ENCODE results near the gene GTF3A. TPM values are rescaled to one million over a fixed set of nuclear protein-coding genes. Genes with fewer than 3 reads are reported as not detected.
"Not testable (repeated sequence)": the region's sequence is repeated elsewhere in the genome, so short reads cannot be mapped to it uniquely, and the experiment has no call there.

The GTF3A gene
- 71.1 TPM for total RNA-seq

DNA sequence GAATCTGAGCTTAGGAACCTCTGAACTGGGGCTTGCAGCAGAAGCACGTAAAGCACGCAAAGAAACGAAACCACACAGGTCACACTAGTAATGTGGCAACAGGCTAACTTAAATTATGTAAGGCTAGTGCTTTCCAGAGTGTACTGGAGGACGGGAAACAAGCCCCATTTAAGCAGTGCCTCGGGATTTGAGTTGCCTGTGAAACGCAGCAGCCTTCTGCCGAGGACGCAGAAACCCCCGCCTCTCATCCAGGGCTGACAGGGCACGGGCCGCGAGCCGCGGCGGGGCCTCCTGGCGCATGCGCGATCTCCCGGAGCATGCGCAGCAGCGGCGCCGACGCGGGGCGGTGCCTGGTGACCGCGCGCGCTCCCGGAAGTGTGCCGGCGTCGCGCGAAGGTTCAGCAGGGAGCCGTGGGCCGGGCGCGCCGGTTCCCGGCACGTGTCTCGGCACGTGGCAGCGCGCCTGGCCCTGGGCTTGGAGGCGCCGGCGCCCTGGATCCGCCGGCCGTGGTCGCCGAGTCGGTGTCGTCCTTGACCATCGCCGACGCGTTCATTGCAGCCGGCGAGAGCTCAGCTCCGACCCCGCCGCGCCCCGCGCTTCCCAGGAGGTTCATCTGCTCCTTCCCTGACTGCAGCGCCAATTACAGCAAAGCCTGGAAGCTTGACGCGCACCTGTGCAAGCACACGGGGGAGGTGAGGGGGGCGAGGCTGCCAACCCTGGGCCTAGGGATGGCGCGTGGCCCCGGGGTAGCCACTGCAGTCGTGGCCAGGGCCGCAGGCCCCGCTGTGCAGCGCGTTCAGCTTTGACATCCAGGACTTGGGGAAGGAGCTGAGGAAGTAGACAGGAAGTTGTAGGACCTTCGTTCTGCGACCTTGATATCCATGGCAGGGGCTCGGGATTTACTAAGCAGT is at the start of gene GTF3A:
Gene GTF3A, plus strand, starts transcription at position 374 of the 912 bp plus-strand sequence.
- peak; percentile 85 for ATAC-seq

DNA sequence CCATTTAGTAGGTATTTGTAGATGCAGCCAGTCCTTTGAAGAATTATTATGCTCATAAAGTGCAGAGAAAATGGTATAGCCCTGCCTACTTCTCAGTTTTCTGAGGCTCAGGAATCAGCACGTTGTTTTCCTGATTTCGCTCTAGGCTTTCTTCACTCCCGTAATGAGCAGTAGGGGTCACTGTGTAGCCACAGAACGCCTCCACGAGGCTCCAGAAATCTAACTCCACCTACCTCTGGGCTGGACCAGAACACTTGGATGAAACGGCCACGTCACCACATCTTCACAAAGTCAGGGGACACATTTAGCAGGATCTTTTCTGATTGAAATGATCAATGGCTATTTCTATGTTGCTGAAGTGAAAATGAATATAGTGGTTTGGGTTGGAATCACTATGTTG is 49.8 kb upstream of the GTF3A start:
- peak; percentile 95 for ATAC-seq

DNA sequence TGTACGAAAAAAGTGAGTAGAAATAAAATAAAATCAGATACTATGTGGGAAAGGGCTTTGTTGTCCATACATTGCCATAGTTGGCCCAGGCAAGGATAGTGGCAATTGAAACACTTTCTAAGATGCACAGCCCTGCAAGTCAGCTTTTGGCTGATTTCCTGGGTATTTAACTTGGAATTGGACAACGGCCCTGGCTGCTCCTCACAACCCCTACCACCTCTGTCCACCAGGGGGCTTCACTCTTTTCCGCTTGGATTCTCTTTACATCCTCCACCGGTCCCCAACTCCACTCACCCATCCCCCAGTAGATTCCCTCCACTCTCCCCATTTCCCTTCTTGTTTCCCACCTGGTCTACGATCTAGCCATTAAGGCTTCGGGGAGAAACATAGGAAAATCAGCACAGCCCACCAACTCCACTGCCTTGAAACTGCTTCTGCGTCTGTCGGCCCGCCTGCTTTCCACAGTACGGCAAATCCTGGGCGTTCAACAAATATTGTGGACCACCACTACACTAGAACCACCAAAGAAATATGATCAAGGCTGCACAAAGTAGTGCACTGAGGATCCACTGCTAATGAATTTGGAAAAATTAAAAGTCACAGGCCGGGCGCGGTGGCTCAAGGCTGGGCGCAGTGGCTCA is 48.6 kb upstream of the GTF3A start:
- ATAC-seq = no peak

DNA sequence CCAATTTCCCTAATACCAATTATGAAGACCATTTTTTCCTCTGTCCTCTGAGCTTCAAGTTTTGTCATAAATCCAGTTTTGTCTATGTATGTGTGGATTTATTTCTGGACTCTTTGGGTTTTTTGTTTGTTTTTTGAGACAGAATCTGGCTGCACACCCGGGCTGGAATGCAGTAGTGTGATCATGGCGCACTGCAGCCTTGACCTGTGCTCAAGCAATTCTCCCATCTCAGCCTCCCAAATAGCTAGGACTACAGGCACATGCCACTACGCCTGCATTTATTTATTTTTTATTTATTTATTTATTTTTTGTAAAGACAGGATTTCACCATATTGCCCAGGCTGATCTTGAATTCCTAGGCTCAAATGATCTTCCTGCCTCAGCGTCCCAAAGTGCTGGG is 45.3 kb upstream of the GTF3A start:
- no peak for ATAC-seq

DNA sequence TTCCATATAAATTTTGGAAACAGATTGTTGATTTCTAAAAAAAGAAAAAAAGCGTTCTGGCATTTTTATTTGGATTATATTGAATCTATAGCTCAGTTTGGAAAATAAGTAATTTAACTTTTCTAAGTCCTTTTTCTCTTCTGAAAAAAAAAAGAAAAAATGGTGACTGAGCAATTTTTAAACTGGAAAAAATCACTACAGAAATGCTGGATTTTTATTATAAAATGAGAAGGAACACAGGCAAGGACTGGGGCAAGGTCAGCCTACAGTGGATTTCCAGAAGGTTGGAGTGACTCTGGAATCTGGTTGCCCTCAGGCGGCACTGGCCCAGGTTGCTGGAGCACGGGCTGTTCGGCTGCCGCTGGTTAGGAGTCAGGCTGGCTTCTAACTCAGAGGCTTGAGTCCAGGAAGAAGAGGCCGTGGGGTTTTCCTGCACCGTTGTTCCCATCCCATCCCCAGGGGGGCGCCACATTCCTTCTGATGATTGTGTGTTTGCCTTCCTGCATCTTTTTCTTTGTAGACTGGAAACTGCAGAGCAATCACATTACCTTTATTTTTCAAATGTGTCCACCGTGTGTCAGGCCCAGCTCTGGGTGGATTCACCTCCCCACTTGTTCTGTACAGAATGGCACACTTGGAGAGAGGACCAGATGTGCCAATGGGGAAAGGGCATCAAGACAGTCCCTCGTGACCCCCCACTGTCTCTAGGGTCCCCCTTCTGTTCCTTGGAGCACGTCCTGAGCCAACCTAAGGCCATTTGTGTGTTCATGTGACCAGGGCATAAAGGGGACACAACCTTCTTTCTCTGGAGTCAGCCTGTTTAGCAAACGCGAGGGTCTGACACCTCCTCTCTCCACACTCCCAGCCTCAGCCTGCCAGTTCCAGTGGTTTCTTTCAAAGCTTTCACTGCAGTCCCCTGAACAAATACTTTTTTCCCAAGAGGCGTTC is 44.5 kb upstream of the GTF3A start:
- ATAC-seq = peak; percentile 67

DNA sequence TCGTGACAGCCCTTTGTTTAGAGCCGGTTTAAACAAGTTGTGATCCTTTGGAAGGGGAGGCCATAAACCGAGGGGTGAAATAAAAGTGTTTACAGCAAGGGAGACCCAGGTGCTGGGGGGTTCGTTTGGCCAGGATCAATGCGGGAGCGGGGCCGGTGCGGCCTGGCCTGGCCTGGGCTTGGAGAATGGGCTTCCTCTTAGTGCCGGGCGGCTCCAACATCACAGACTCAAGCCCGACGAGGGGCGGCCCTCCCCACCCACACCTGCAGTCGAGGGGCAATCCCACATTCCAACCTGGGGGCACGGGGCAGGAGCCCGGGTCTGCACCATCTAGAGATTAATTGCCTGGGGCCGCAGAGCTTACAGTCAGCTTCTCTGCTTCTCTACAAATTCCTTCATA is 42.8 kb upstream of the GTF3A start:
- no peak for ATAC-seq

DNA sequence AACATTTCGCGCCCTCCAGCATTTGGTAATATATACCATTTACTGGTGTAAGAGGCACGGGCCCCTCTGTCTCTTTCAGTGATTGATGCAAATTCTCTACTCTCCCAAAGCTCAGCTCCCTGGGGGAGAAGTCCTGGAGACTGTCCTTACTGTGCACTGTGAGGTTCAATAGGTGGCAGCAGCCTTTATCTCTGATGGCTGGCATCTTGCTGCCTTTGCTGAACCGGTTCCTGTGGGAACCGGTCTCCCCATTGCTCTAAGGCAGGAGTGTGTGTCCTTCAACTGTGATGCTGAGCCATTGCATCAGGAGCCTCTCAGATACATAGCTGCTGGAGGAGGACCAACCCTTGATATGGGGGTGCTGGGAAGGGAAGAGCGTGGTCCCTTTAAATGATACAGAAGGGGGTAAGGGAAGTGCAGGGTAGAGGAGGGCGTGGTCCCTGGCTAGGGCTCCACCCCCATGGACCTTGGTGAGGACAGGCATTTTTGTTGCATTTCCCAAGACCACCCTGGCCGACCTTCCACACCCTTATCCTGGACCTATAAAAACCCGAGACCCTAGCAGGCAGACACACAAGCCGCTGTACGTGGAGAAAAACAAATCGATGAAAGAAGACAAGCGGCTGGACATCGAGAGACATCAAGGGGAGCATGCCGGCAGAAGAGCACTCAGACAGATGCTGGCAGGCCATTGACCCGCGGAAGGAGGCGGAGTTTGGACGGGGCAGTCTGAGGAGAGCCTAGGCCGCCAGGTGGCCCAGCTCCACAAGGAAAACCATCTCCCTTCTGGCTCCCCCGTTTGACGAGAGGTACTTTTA is 41.1 kb upstream of the GTF3A start:
- ATAC-seq = peak; percentile 68

DNA sequence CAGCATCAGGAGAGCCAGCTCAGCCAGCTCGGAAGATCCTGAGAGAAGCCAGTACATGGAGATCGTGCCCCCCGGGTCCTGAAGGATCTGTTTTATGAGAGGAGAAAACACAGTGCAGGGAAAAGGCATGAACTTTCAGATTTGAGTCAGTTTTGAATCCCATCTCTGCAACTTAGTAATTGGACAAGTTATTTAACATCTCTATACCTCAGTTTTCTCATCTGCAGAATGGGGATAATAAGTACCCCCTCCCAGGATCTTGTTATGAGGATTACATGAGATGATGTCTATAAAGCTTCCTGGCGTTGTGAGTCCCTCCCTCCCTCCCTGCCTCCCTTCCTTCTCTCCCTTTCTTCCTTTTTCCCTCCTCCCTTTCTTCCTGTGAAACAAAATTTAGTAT is 40.1 kb upstream of the GTF3A start:
- no peak for ATAC-seq

DNA sequence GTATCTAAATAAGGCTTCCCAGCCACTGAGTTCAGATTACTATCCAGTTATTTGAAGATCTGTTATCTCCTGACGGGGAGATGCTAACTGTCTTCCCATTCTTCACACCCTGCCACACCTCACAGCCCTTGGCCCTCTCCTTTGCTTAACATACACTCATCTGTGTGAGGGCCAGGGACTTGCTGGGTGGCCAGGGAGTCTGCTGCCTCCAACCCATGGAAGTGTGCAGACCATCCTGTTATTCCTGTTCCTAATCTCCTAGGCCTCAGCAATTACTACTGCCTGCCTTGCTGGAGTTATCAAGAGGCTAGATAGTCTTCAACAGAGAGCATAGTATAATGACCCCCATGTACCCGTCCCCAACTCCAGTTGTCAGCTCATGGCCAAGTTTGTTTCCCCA is 36.2 kb upstream of the GTF3A start:
- ATAC-seq = no peak

DNA sequence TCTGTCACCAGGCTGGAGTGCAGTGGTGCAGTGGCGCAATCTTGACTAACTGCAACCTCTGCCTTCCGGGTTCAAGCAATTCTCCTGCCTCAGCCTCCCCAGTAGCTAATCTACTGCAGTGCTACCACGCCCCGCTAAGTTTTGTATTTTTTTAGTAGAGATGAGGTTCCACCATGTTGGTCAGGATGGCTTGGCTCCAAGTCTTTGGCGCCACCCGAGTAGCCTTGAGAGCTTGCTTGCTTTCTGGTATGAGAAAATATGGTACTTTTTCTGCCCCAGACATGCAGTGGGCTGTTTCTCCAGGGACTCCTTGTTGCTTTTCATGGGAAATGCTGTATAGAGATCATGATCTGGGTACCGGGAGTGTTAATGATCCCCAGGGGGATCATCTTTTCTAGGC is 34.5 kb upstream of the GTF3A start:
- no peak for ATAC-seq

DNA sequence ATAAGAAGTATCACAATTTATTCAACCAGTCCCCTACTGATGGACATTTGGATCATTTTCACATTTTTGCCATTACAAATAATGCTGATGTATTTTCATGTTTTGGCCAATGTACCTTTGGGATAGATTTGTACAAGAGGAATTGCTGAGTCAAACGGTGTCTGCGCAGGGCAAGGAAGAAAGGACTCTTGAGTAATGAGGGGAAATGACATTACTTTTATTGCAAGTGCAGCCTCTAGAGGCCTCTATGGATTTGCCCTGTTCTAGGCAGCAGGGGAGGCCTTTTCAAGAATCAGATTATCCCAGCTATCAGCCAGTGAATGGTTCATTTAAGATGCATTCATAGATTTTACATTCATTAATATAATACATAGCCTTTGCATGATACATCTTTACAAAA is 32.9 kb upstream of the GTF3A start:
- ATAC-seq = no peak

DNA sequence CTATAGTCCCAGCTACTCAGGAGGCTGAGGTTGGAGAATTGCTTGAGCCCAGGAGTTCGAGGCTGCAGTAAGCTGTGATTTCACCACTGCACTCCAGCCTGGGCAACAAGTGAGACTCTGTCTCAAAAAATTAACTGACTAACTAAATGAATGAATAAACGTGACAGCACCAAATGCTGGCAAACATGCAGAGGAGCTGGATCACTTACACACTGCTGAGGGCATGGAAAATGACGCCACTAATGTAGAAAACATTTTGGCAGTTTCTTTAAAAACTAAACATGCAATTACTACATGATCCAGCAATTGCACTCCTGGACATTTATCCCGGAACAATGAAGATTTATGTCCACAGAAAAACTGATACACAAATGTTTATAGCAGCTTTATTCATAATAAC is 31.3 kb upstream of the GTF3A start:
- no peak for ATAC-seq

DNA sequence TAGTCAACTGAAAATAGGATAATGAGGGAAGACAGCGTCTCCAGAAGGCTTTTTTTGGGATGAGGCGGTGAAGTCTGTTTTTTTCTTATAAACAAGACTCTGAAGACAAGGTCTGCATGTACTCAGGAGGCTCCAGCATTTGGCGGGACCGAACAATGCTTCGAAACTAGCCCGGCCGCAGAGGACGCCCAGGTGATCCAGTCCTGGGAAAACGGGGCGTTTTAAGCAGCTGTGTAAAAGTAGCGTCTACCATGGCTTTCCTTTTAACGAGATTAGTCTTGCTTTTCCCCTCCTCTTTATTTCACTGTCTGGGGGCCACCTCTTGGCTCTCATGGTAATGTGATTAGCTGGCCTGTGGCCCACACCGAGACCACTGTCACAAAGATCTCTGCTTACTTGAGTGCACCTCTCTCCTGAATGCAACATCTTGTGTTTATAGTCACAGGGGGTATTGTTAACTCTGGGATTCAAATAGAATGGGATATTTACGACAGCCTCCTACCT is 29.4 kb upstream of the GTF3A start:
- ATAC-seq = no peak

DNA sequence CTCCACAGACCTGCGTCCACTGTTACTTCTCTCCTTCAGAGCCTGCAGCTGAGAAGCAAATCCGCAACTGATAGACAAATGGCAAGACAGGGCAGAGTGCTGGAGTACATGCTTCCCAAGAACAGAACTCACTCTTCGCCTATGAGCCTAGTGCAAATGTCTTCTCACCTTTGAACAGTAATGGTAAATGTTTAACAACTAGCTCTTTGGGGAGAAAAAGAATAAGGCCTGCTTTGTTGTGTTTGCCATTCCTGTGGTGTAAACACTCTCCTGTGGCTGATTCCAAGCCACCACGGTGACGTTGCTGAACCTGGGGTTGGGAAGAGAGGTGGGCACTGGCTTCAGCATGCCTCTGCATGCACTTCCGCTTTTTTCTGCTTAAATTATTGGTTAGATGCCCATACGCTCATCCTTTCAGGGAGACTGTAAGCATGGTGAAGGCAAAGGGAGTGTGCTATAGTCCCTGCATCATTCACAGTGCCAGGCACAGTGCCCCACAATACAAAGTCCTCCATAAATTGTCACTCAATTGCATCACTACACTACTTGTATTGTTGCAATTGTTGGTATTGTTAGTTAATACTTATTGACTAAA is 28.1 kb upstream of the GTF3A start:
- no peak for ATAC-seq

DNA sequence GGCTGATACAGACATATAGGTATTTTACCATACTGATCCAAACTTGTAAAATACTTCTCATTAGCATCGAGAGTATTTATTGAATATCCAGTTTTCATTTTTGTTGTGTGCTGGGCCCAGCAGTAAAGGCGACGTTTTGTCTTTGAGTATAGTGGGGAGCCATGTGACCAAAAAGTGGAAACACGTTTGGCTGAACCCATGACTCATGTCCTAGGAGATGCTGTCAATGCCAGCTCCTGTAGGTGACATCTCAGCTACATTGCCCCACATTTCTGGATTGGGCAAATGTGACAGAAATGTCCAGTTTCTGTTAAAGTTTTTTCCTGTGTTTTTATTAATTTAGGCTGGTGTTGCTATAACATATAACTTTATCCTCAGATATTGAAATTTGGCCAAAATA is 26.1 kb upstream of the GTF3A start:
- no peak for ATAC-seq

DNA sequence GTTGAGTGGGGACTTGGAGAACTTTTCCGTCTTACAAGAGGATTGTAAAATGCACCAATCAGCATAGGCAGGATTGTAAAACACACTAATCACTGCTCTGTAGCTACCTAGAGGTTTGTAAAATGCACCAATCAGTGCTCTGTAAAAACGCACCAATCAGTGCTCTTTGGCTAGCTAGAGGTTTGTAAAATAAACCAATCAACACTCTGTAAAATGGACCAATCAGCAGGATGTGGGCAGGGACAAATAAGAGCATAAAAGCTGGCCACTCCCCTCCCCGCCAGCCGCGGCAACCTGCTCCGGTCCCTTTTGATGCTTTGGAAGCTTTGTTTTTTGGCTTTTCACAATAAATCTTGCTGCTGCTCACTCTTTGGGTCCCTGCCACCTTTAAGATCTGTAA is 24.0 kb upstream of the GTF3A start:
- ATAC-seq = not testable (repeated sequence)

DNA sequence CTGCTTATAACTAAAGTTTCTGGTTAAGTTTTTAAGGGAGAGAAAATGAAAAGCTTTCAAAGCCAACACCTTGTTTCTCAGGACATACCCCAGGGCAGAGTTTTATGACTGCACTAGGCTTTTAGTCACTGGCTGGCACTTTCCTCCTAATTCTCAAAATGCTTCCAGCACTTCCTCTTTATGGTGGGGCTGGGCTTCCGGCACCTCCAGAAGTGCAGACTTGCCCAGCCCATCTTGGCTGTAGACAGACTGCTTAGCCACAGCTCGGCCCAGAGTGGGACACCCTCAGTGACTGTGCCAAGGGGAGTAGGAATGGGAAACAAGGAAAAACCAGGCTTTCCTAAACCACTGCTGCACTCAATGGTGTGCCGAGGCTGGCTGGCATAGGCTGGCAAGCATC is 23.2 kb upstream of the GTF3A start:
- ATAC-seq = peak; percentile 44

DNA sequence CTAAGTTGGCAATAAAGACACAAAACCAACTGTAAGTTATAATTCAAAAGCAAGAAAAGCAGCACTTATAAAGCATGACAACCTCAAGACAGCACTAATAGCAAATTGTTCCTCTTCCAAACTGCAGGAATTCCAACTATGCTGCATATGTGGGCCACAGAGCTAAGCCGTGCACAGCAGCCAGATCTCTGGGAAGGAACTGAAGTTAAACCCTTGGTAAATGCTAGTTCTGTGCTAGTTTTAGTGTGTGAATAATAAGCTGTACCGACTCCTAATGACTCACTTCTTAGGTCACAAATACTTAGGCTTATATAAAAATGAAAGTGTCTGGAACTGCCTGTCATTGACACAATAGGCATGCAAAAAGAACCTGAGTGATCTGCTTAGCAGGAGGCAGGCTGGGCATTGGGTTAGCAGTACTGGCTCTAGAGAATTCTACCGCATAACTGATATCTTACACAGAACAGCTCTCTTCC is 21.2 kb upstream of the GTF3A start:
- peak; percentile 76 for ATAC-seq

DNA sequence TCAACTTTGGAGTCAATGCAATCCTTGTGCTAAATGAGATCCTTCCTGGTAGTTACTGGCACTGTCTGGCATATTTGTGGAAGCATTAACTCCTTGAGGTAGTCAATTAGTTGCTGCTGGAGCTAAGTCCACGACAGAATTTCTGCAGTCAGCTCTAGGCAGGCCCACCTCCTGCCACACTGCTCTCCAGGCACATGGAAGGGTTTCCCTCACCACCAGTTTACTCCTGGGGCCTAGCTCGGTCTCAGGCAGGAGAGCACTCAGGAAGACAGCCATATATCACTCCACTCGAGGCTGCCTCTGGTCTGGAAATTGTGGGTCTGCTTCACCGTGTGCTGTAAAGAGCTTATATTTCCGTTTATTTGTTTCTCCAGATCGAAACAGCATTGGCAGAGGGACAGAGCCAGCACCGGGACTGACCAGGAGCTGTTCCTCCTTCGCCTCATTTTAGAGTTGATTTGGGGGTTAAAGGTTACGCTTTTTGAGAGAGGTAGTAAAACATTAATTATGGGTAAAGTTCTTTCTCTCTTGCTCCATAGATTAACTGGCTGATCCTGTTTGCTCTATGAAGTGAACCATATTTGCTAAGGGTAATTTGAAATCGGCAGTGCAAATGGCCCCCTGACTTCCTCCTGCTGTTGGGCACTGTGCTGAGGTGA is 20.6 kb upstream of the GTF3A start:
- ATAC-seq = no peak

DNA sequence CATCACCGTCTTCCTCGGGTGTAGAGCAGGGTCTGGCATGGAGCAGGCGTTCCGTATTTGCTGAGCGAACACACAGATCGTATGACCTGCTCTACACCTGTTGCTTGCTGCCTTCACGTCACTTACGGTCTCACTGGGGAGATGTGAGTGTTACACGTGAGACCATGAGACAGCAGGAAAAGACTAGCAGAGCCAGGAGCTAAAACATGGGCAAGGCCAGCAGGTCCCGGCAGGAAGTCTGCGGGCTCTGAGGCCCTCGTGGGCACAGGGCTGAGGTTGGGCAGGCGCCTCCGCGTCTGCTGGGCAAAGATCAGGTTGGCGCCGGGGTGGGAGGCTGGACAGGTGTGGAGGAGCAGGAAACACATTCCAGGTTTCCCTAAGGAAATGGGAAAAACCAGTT is 19.7 kb upstream of the GTF3A start:
- ATAC-seq = no peak

All from esophagus mucosa (tissue), 1 donor.